ENCODE results near the gene HHIPL1.

- TF ChIP-seq CTCF (conservative IDR thresholded peaks at IDR 0.05 in 1 of 2, IDR thresholded peaks at IDR 0.05 in 1 of 2; ENCODE audit: extremely low read depth in 1 of 2, insufficient read depth in 1 of 2, low read depth in 1 of 2, low read length in 2 of 2) (no peak), EZH2 (IDR thresholded peaks at IDR 0.05; ENCODE audit: borderline replicate concordance, low read length) (no peak)
Observed at GRCh38 chr14:99679543-99679942, 34.6 kb downstream of the HHIPL1 start.
